Ishikawa (cell line): Measurements from ENCODE around the gene HOXC10.
A peak's percentile ranks its signal among the peaks of the same experiment; 100 is the strongest.

Source experiments
- CEBPB ChIP-seq: IDR thresholded peaks from 2 replicates; pipeline ENCODE4 v1.6.1; 2012
- CREB1 ChIP-seq: IDR thresholded peaks from 2 replicates; pipeline ENCODE4 v1.6.1; 2012; ENCODE audit warnings: low read depth
- EGR1 ChIP-seq: IDR thresholded peaks from 2 replicates; pipeline ENCODE4 v1.6.1; 2012
- EP300 ChIP-seq: IDR thresholded peaks from 2 replicates; pipeline ENCODE4 v1.6.1; 2012; ENCODE audit warnings: borderline replicate concordance
- FOXM1 ChIP-seq: IDR thresholded peaks from 2 replicates; pipeline ENCODE4 v1.6.1; 2012; ENCODE audit warnings: low read depth, borderline replicate concordance
- NFIC ChIP-seq: IDR thresholded peaks from 2 replicates; pipeline ENCODE4 v1.6.1; 2012
- RAD21 ChIP-seq: IDR thresholded peaks from 2 replicates; pipeline ENCODE4 v1.6.1; 2012; ENCODE audit warnings: low read depth
- TAF1 ChIP-seq: IDR thresholded peaks from 2 replicates; pipeline ENCODE4 v1.6.1; 2012; ENCODE audit warnings: low read depth, mild to moderate bottlenecking
- TCF12 ChIP-seq: IDR thresholded peaks from 2 replicates; pipeline ENCODE4 v1.6.1; 2012; ENCODE audit warnings: low read depth
- TEAD4 ChIP-seq: IDR thresholded peaks from 2 replicates; pipeline ENCODE4 v1.6.1; 2012
- YY1 ChIP-seq: IDR thresholded peaks from 2 replicates; pipeline ENCODE4 v1.6.1; 2012; ENCODE audit warnings: low read depth
- ZBTB7A ChIP-seq: IDR thresholded peaks from 2 replicates; pipeline ENCODE4 v1.6.1; 2012; ENCODE audit warnings: low read depth
- TF ChIP-seq, protein P1 (sequence below): IDR thresholded peaks from 2 replicates; pipeline ENCODE4 v1.6.1; 2012
- TF ChIP-seq, protein P2 (sequence below): IDR thresholded peaks from 2 replicates; pipeline ENCODE4 v1.6.1; 2012
- TF ChIP-seq, protein P3 (sequence below): IDR thresholded peaks from 2 replicates; pipeline ENCODE4 v1.6.1; 2012; ENCODE audit warnings: low read depth, mild to moderate bottlenecking

The HOXC10 gene

GRCh38 chr12:54004063-54004840 lies 19.3 kb downstream of the HOXC10 start:
- TF ChIP-seq, protein P1, sequence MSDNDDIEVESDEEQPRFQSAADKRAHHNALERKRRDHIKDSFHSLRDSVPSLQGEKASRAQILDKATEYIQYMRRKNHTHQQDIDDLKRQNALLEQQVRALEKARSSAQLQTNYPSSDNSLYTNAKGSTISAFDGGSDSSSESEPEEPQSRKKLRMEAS, result no peak
- peak; percentile 30; the same call in 1 of the 2 replicates for TF ChIP-seq RAD21

DNA sequence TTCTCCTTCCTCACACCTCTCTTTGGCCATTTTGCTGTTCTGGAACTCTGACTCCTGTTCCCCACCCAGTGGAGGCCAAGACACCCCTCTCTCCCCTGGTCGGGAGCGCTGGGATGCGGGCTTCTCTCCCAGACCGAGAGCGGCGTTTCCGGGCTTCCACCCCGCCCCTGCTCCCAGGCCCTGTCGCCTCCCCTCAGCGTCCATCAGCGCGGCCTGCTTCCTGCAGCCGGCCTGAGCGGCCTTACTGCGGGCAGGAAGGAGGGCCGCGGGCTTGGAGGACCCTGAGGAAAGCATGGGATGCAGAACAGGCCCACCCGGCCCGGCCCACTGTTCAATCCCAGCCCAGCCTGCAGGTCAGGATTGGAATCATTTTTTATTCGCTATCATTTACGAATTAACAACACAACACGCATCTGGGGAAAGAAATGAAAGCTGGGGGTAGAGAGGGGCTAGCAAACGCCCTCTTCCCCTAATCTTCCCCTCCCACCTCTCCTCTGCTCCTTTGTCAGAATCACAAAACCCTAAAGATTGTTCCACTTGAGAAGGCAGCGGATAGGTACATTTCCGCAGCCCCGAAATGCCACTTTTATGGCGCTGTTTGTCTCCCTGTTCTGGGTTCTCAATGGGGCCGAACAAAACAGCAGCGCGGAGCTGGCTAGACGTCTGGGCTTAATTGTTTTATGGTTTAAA lies 20.0 kb downstream of the HOXC10 start:
- TF ChIP-seq, protein P2, sequence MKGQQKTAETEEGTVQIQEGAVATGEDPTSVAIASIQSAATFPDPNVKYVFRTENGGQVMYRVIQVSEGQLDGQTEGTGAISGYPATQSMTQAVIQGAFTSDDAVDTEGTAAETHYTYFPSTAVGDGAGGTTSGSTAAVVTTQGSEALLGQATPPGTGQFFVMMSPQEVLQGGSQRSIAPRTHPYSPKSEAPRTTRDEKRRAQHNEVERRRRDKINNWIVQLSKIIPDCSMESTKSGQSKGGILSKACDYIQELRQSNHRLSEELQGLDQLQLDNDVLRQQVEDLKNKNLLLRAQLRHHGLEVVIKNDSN, result no peak
- TF ChIP-seq EP300, result no peak

DNA sequence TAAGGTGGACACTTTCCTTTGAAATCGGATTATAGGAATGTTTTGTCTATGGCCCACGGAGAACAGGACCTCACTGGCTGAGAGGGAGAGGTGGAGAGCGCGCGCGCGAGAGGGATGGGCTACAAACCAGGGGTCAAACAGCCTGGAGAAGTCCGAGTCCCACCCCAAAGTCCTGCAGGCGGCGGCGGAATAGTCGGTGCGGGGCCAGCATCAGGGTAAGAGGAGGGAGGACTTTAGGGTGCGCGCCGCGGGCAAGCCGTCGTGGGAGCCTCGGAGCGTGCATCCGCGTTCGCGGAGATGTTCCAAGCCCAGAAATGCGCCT lies 20.5 kb downstream of the HOXC10 start:
- TF ChIP-seq TAF1, result 0 out of 2 replicates have a peak, but pooled peaks have one; percentile 7
- TF ChIP-seq TCF12, result no peak

GRCh38 chr12:54005853-54006558 lies 21.1 kb downstream of the HOXC10 start:
- TF ChIP-seq, protein P1, result peak; percentile 67
- TF ChIP-seq EGR1, result no peak
- 0 out of 2 replicates have a peak, but pooled peaks have one; percentile 19 for TF ChIP-seq TAF1
- TF ChIP-seq RAD21, result peak; percentile 97
- no peak for TF ChIP-seq CREB1
- TF ChIP-seq TEAD4, result no peak
- 0 out of 2 replicates have a peak, but pooled peaks have one; percentile 44 for TF ChIP-seq ZBTB7A
- TF ChIP-seq FOXM1, result no peak
- TF ChIP-seq EP300, result peak; percentile 20; the same call in 1 of the 2 replicates
- no peak for TF ChIP-seq YY1
- TF ChIP-seq, protein P3, sequence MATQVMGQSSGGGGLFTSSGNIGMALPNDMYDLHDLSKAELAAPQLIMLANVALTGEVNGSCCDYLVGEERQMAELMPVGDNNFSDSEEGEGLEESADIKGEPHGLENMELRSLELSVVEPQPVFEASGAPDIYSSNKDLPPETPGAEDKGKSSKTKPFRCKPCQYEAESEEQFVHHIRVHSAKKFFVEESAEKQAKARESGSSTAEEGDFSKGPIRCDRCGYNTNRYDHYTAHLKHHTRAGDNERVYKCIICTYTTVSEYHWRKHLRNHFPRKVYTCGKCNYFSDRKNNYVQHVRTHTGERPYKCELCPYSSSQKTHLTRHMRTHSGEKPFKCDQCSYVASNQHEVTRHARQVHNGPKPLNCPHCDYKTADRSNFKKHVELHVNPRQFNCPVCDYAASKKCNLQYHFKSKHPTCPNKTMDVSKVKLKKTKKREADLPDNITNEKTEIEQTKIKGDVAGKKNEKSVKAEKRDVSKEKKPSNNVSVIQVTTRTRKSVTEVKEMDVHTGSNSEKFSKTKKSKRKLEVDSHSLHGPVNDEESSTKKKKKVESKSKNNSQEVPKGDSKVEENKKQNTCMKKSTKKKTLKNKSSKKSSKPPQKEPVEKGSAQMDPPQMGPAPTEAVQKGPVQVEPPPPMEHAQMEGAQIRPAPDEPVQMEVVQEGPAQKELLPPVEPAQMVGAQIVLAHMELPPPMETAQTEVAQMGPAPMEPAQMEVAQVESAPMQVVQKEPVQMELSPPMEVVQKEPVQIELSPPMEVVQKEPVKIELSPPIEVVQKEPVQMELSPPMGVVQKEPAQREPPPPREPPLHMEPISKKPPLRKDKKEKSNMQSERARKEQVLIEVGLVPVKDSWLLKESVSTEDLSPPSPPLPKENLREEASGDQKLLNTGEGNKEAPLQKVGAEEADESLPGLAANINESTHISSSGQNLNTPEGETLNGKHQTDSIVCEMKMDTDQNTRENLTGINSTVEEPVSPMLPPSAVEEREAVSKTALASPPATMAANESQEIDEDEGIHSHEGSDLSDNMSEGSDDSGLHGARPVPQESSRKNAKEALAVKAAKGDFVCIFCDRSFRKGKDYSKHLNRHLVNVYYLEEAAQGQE, result no peak

- TF ChIP-seq RAD21, result no peak
- no peak for TF ChIP-seq EP300
- TF ChIP-seq, protein P1, result no peak
- TF ChIP-seq, protein P3, result no peak
- TF ChIP-seq YY1, result no peak
- no peak for TF ChIP-seq ZBTB7A
- TF ChIP-seq TAF1, result no peak
- TF ChIP-seq FOXM1, result no peak
- no peak for TF ChIP-seq EGR1
- TF ChIP-seq TEAD4, result no peak
Observed at GRCh38 chr12:54006559-54007220, 21.7 kb downstream of the HOXC10 start.

GRCh38 chr12:54007538-54008259 lies 22.8 kb downstream of the HOXC10 start:
- TF ChIP-seq, protein P3, result no peak
- TF ChIP-seq NFIC (no peak), YY1 (no peak), TAF1 (no peak), TCF12 (no peak), CEBPB (no peak), ZBTB7A (no peak), TEAD4 (no peak), RAD21 (no peak), CREB1 (no peak), EP300 (no peak), FOXM1 (no peak), EGR1 (no peak)
- TF ChIP-seq, protein P2, result no peak
- TF ChIP-seq, protein P1, result no peak
